Thoracic aorta (tissue), 2 donors: Measurements from ENCODE around the gene PHACTR1. TPM values are rescaled to one million over a fixed set of nuclear protein-coding genes. Genes with fewer than 3 reads are reported as not detected.

Source experiments
- ATAC-seq: fragments of 150-250 bp; one replicate; pipeline ENCODE4 v1.8.0; 2017; ENCODE audit warnings: low read depth; ENCODE audit not compliant: insufficient number of reproducible peaks, low FRiP score
- DNase-seq: peaks from one replicate; pipeline ENCODE4 v3.0.0-alpha.2; 2020; ENCODE audit warnings: low spot score
- H3K27ac ChIP-seq, 2 donors: fragments of 200-600 bp; sonication (generic); 1 replicate in 1 of 2; 2 replicates in 1 of 2; pipeline ENCODE4 v1.5.1; 2016; ENCODE audit warnings: mild to moderate bottlenecking in 2 of 2, moderate library complexity in 2 of 2
- H3K27me3 ChIP-seq: fragments of 200-600 bp; sonication (generic); replicated peaks from 2 replicates; pipeline ENCODE4 v1.6.0; 2016; ENCODE audit warnings: mild to moderate bottlenecking; ENCODE audit not compliant: insufficient read depth
- H3K36me3 ChIP-seq: fragments of 200-600 bp; sonication (generic); one replicate; pipeline ENCODE4 v1.5.1; 2016
- H3K4me1 ChIP-seq, 2 donors: fragments of 200-600 bp; sonication (generic); 1 replicate in 1 of 2; 2 replicates in 1 of 2; pipeline versions ENCODE4 v1.5.1 to v1.6.0; 2016; ENCODE audit warnings: low read depth in 2 of 2, mild to moderate bottlenecking in 1 of 2; ENCODE audit not compliant: control insufficient read depth in 1 of 2
- H3K4me3 ChIP-seq: fragments of 200-600 bp; sonication (generic); 2 replicates; pipeline ENCODE4 v1.5.1; 2016; ENCODE audit warnings: mild to moderate bottlenecking
- H3K9me3 ChIP-seq: fragments of 200-600 bp; sonication (generic); 2 replicates; pipeline ENCODE4 v1.5.1; 2016
- total RNA-seq, 2 donors: library from RNA; depleted of rRNA; stranded (reverse); fragments of >200 nt; gene quantifications; one replicate each; pipeline versions ENCODE4 v1.1.0 to v1.2.3, GENCODE V29; 2016
- TF ChIP-seq, protein P1 (sequence below): fragments of 200-600 bp; sonication (generic); IDR thresholded peaks from one replicate; pipeline ENCODE4 v1.5.1; 2019; ENCODE audit warnings: antibody characterized with exemption

Gene PHACTR1
- total RNA-seq, 2 donors from 2014 or later: 42.9 to 69.1 TPM

GRCh38 chr6:12990162-12990561, 273.6 kb downstream of the PHACTR1 start:
- H3K9me3 ChIP-seq: no peaks in the 10 kb centered on the region
- TF ChIP-seq, protein P1, sequence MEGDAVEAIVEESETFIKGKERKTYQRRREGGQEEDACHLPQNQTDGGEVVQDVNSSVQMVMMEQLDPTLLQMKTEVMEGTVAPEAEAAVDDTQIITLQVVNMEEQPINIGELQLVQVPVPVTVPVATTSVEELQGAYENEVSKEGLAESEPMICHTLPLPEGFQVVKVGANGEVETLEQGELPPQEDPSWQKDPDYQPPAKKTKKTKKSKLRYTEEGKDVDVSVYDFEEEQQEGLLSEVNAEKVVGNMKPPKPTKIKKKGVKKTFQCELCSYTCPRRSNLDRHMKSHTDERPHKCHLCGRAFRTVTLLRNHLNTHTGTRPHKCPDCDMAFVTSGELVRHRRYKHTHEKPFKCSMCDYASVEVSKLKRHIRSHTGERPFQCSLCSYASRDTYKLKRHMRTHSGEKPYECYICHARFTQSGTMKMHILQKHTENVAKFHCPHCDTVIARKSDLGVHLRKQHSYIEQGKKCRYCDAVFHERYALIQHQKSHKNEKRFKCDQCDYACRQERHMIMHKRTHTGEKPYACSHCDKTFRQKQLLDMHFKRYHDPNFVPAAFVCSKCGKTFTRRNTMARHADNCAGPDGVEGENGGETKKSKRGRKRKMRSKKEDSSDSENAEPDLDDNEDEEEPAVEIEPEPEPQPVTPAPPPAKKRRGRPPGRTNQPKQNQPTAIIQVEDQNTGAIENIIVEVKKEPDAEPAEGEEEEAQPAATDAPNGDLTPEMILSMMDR: no peak
- no peak overlapping the region for H3K27ac ChIP-seq
- H3K4me3 ChIP-seq: no peak overlapping the region
- H3K4me1 ChIP-seq: peaks cover 7 to 17% of the 10 kb centered on the region in 2 donors
- ATAC-seq: no peak
- no peaks in the 10 kb centered on the region for H3K27me3 ChIP-seq
- no peak for DNase-seq
- no peaks in the 10 kb centered on the region for H3K36me3 ChIP-seq

- no peak for ATAC-seq
- TF ChIP-seq, protein P1: no peak
- Histone ChIP-seq H3K36me3 (no peaks in the 10 kb centered on the region), H3K4me3 (no peak overlapping the region), H3K27me3 (no peaks in the 10 kb centered on the region), H3K9me3 (no peaks in the 10 kb centered on the region), H3K27ac (no peak overlapping the region), H3K4me1 (peaks cover 7 to 15% of the 10 kb centered on the region in 2 donors)
- no peak for DNase-seq
Observed at GRCh38 chr6:12991435-12991834, 274.9 kb downstream of the PHACTR1 start.

- Histone ChIP-seq H3K9me3 (no peaks in the 10 kb centered on the region), H3K27ac (no peak overlapping the region), H3K36me3 (no peaks in the 10 kb centered on the region), H3K4me1 (peaks cover 5 to 7% of the 10 kb centered on the region in 2 donors), H3K27me3 (no peaks in the 10 kb centered on the region), H3K4me3 (no peak overlapping the region)
- ATAC-seq (no peak), DNase-seq (no peak)
- TF ChIP-seq, protein P1: no peak
Observed at GRCh38 chr6:12992770-12993169, 276.2 kb downstream of the PHACTR1 start.

DNA sequence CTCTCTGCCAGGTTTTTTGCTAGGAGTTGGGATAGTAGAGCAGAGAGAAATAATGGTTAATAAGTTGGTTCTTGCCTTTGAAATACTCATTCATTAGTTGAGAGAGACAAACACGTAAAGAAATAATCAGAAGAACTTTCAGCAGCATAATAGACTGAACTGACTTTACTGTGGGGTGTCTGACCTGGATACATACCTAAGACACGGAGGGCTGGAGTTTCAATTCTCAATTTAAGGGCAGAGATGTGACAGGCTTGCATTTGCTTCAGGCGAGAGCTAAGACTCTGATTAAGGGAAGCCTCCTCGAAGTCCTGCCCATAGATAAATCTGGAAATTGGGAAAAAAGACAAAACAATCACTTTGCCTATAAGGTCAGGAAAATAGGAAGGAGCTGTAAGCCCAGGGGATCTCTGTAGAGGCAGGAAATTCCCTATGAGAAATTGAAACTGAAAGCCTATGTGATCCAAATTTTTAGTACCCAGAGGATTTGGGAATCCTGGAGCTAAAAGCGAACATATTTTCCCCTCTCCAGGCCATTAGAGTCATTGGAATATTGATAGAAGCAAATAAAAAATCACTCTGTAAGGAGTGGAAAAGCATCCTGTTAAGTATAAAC, 276.8 kb downstream of the PHACTR1 start:
- ATAC-seq (no peak), DNase-seq (no peak)
- H3K27ac ChIP-seq: no peak overlapping the region
- H3K4me1 ChIP-seq: peaks cover 5 to 7% of the 10 kb centered on the region in 2 donors
- no peak overlapping the region for H3K4me3 ChIP-seq
- no peaks in the 10 kb centered on the region for H3K27me3 ChIP-seq
- H3K36me3 ChIP-seq: no peaks in the 10 kb centered on the region
- no peaks in the 10 kb centered on the region for H3K9me3 ChIP-seq
- TF ChIP-seq, protein P1: no peak

DNA sequence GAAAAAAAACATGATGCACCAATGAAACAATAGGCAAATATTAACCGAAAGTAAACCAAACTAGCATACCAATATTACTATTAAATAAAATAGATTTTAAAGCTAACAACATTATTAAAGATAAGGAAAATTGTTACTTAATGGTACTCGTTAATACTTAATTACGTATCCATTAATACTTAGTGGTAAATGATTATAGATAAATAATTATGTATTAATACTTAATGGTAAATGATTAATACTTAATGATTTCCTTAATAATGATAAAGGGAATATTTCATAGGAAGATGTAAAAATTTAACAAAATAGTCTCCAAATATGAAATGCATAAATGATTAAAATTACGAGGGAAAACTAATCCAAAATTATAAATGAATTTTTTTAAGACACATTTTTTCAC, 278.9 kb downstream of the PHACTR1 start:
- Histone ChIP-seq H3K4me1 (peaks cover 5 to 7% of the 10 kb centered on the region in 2 donors), H3K4me3 (no peak overlapping the region), H3K9me3 (no peaks in the 10 kb centered on the region), H3K27ac (no peak overlapping the region), H3K27me3 (no peaks in the 10 kb centered on the region), H3K36me3 (no peaks in the 10 kb centered on the region)
- no peak for DNase-seq
- TF ChIP-seq, protein P1: no peak
- ATAC-seq: no peak
